DND-41 (cell line): ENCODE data around the gene RGS3.

Experiments
- ATAC-seq: fragments of 200-7000 bp; cut with Tn5 transposase; 3 replicates; pipeline ENCODE4 v1.9.1; 2021; ENCODE audit warnings: low read depth; ENCODE audit not compliant: insufficient read depth
- DNase-seq: peaks from one replicate; pipeline ENCODE4 v3.0.0-alpha.2; 2020
- H2AFZ ChIP-seq: 2 replicates; pipeline ENCODE4 v1.6.0; 2012; ENCODE audit warnings: low read depth, low read length
- H3K27ac ChIP-seq: 2 replicates; pipeline ENCODE4 v1.5.1; 2012; ENCODE audit warnings: low read length, inconsistent platforms
- H3K27me3 ChIP-seq: fragments of 200-600 bp; sonication (generic); 2 replicates; pipeline ENCODE4 v1.6.0; 2012; ENCODE audit warnings: low read length, mild to moderate bottlenecking, inconsistent platforms; ENCODE audit not compliant: insufficient read depth, poor library complexity
- H3K36me3 ChIP-seq: 2 replicates; pipeline ENCODE4 v1.5.1; 2012; ENCODE audit warnings: low read length, inconsistent platforms; ENCODE audit not compliant: insufficient read depth
- H3K4me1 ChIP-seq: 2 replicates; pipeline ENCODE4 v1.5.1; 2012; ENCODE audit warnings: mild to moderate bottlenecking, low read length; ENCODE audit not compliant: insufficient read depth
- H3K4me2 ChIP-seq: 2 replicates; pipeline ENCODE4 v1.6.0; 2012; ENCODE audit warnings: mild to moderate bottlenecking, moderate library complexity, low read length, inconsistent platforms; ENCODE audit not compliant: insufficient read depth
- H3K4me3 ChIP-seq, 2 experiments: fragments of 200-600 bp in 1 of 2; shearing (Covaris generic) in 1 of 2; 2 replicates each; pipeline ENCODE4 v1.5.1; 2012 to 2016; ENCODE audit warnings: inconsistent platforms in 2 of 2, low read length in 2 of 2, mild to moderate bottlenecking in 2 of 2, low read depth in 1 of 2, moderate library complexity in 1 of 2
- H3K79me2 ChIP-seq: 2 replicates; pipeline ENCODE4 v1.6.0; 2012; ENCODE audit warnings: low read length, inconsistent platforms; ENCODE audit not compliant: insufficient read depth
- H3K9ac ChIP-seq: 2 replicates; pipeline ENCODE4 v1.6.0; 2012; ENCODE audit warnings: low read depth, mild to moderate bottlenecking, inconsistent platforms, low read length, moderate library complexity
- H3K9me3 ChIP-seq: 2 replicates; pipeline ENCODE4 v1.5.1; 2012; ENCODE audit warnings: low read length, moderate library complexity, mild to moderate bottlenecking, inconsistent platforms; ENCODE audit not compliant: insufficient read depth, severe bottlenecking
- H4K20me1 ChIP-seq: 2 replicates; pipeline ENCODE4 v1.6.0; 2012; ENCODE audit warnings: low read length; ENCODE audit not compliant: insufficient read depth
- CTCF ChIP-seq: IDR thresholded peaks from 2 replicates; pipeline ENCODE4 v1.5.1; 2012; ENCODE audit warnings: borderline replicate concordance, low read length, moderate library complexity, mild to moderate bottlenecking; ENCODE audit not compliant: poor library complexity, severe bottlenecking; ENCODE audit errors: extremely low read depth
- EZH2 ChIP-seq: IDR thresholded peaks from 3 replicates; pipeline ENCODE4 v1.6.1; 2012; ENCODE audit warnings: borderline replicate concordance, low read depth, mild to moderate bottlenecking, moderate library complexity, low read length, inconsistent platforms; ENCODE audit not compliant: severe bottlenecking

RGS3 gene

DNA sequence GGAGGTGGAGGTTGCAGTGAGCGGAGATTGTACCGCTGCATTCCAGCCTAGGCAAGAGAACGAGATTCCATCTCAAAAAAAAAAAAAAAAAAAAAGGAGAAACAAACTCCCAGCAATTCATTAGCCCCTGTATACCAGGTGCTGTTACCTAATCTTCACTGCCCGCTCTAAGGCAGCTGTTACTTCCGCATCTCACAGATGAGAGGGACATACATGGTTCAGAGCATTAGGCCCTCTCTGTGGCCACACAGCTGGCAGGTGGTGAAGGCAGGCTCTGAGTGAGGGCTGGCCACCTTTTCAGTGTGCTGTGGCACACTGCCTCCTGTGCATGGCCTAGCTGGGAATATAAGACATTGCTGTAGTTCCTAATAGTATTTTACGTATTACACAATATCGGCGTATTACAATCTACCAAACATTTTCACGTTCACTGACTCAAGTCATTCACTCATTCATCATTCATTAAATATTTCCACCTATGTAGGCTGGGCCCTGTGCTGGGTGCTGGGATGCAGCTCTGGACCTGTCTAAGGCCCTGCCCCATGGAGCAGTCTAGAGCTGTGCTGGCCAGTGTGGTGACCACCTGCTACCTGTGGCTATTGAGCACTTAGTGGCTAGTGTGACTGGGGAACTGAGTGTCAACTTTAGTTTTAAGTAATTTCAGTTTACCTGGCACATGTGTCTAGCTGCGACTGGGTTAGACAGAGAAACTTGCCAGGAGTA is 35.8 kb downstream of the RGS3 start:
- no peak overlapping the region for H3K4me2 ChIP-seq
- H2AFZ ChIP-seq, result no peak overlapping the region
- DNase-seq (no peak), ATAC-seq (0 out of 3 replicates have a peak, but pooled peaks have one; percentile 35)
- H3K4me3 ChIP-seq, result no peak overlapping the region
- TF ChIP-seq EZH2, result no peak
- no peak for TF ChIP-seq CTCF
- no peaks in the 10 kb centered on the region for H3K4me1 ChIP-seq
- H3K27me3 ChIP-seq, result no peaks in the 10 kb centered on the region
- no peak overlapping the region for H3K9ac ChIP-seq
- no peak overlapping the region for H3K27ac ChIP-seq
- H3K79me2 ChIP-seq, result no peaks in the 10 kb centered on the region
- no peaks in the 10 kb centered on the region for H3K9me3 ChIP-seq
- H3K36me3 ChIP-seq, result no peaks in the 10 kb centered on the region
- no peaks in the 10 kb centered on the region for H4K20me1 ChIP-seq

GRCh38 chr9:113499876-113500497 is 36.5 kb downstream of the RGS3 start:
- Histone ChIP-seq H3K4me3 (no peak overlapping the region), H4K20me1 (no peaks in the 10 kb centered on the region), H3K4me1 (no peaks in the 10 kb centered on the region), H3K27me3 (no peaks in the 10 kb centered on the region), H3K9ac (no peak overlapping the region), H3K9me3 (no peaks in the 10 kb centered on the region), H3K4me2 (no peak overlapping the region), H3K36me3 (no peaks in the 10 kb centered on the region), H3K27ac (no peak overlapping the region), H3K79me2 (no peaks in the 10 kb centered on the region), H2AFZ (no peak overlapping the region)
- ATAC-seq (no peak), DNase-seq (no peak)
- TF ChIP-seq CTCF, result no peak
- TF ChIP-seq EZH2, result no peak

- DNase-seq (no peak), ATAC-seq (no peak)
- Histone ChIP-seq H2AFZ (no peak overlapping the region), H3K4me1 (no peaks in the 10 kb centered on the region), H3K4me2 (no peak overlapping the region), H3K4me3 (no peak overlapping the region), H3K36me3 (no peaks in the 10 kb centered on the region), H3K9ac (no peak overlapping the region), H3K9me3 (no peaks in the 10 kb centered on the region), H3K27me3 (no peaks in the 10 kb centered on the region), H3K79me2 (no peaks in the 10 kb centered on the region), H3K27ac (no peak overlapping the region), H4K20me1 (no peaks in the 10 kb centered on the region)
- no peak for TF ChIP-seq CTCF
- TF ChIP-seq EZH2, result no peak
These were observed 37.7 kb downstream of the RGS3 start for GRCh38 chr9:113501129-113501686.
